HG03097 (cell line): ENCODE results near the gene SLC9A4.

Source experiments
- ATAC-seq: cut with Tn5 transposase; IDR thresholded peaks from one replicate; pipeline ENCODE4 v1.9.1; 2021; ENCODE audit not compliant: unreplicated experiment, low FRiP score

Gene SLC9A4

GRCh38 chr2:102489646-102490045 lies 16.6 kb downstream of the SLC9A4 start:
- ATAC-seq = no peak

DNA sequence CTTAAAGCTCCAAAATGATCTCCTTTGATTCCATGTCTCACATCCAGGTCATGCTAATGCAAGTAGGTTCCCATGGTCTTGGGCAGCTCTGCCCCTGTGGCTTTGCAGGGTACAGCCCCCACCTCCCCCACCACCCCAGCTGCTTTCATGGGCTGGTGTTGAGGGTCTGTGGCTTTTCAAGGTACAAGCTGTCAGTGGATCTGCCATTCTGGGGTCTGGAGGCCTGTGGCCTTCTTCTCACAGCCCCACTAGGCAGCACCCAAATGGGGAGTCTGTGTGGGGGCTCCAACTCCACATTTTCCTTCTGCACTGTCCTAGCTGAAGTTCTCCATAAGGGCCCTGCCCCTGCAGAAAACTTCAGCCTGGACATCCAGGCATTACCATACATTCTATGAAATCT lies 19.0 kb downstream of the SLC9A4 start:
- no peak for ATAC-seq

DNA sequence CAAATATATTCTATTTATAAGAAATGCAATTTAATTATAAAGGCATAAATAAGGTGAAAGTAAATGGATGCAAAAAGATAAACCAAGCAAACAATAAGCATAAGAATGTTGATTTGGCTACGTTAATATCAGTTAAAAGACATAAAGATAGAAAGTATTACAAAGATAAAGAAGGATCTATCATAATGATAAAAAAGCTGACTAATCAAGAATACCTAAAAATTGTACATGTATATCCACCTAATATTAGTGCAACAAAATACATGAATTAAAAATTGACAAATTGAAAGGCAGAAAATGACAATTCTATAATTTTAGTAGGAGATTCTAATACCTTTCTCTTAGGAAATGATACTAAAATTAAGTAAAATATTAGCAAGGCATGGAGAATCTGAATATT lies 21.5 kb downstream of the SLC9A4 start:
- ATAC-seq = no peak

- no peak for ATAC-seq
These were observed 25.4 kb downstream of the SLC9A4 start for GRCh38 chr2:102498414-102498813.

DNA sequence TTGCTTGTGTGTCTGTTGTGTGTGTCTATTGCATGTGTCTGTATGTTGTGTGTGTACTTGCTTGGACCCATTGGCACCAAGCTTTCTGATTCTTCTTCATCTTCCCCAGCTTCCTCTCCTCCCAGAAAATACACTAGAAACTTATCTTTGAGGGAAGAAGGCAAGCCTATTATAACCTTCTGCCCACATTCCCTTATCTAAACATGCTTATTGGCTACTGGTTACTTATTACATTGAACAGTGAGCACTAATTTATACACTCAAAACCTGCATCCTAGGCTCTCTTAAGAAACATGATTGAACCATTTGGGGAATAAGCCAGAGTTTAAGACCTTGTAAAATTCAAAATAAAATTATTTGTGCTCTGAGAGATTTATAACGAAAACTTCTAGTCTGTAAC lies 26.5 kb downstream of the SLC9A4 start:
- no peak for ATAC-seq

DNA sequence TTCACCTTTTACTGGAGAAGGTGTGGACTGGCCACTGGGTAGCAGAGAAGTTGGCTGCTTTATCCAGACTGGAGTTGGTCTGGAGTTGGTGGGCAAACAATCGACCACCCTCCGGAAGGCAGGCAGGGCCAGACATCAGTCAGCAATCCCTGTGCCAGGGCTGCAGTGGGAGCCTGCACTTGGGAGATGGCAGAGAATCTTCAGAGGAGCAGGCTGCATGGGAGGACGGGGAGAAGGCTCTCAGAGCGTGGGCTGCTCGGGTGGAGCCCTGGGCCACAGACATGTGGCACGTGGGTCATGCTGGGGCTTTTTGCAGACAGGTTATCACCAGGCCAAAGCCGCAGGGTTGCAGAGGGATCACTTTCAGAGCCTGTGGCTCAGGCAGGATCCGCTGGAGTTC lies 29.6 kb downstream of the SLC9A4 start:
- no peak for ATAC-seq

DNA sequence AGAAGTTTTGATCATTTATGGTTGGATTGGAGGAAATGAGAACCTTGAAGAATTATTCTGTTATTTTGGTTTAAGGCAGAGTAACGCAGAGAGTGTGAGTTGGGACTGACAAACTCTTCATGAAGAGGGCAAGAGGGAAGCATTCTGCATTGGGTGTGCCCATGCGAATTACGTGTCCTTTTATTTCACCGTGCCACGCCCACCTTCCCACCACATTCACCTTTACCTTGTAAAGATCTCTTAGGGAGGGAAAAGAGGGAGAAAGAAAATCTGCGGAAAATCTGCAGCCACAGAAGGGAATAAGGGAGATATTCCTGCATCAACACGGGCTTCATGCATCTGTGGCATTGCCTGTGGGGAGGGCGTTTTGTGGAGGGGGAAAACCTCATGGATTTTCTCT lies 31.8 kb downstream of the SLC9A4 start:
- no peak for ATAC-seq

DNA sequence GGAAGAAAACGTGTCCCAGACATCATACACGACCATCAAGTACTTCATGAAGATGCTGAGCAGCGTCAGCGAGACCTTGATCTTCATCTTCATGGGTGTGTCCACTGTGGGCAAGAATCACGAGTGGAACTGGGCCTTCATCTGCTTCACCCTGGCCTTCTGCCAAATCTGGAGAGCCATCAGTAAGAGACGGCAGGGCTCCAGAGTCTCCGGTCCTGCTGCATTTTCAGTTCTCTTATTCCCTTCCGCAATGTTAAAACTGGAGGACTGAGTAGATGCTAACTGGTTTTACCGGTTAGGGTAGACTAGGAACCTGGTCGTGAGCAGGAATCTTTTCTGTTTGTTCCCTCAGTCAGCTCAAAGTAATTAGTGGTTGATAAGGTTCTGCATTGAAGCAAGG lies 32.3 kb downstream of the SLC9A4 start:
- ATAC-seq = no peak

- ATAC-seq = no peak
These were observed 33.7 kb downstream of the SLC9A4 start for GRCh38 chr2:102506743-102507142.

DNA sequence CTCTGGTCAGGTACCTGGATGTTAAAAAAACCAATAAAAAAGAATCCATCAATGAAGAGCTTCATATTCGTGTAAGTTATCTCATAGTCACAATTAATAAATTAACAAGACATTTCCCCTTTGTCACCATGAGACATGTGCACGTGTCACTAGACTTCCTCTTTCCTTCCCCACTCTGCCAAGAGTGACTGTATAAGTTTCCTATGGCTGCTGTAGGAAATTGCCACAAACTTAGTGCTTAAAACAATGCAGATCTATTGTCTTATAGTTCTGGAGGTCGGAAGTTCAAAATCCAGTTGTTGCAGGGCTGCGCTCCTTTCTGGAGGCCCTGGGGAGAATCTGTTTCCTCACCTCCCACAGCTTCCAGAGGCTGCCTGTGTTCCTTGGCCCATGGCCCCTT lies 35.8 kb downstream of the SLC9A4 start:
- ATAC-seq = no peak

DNA sequence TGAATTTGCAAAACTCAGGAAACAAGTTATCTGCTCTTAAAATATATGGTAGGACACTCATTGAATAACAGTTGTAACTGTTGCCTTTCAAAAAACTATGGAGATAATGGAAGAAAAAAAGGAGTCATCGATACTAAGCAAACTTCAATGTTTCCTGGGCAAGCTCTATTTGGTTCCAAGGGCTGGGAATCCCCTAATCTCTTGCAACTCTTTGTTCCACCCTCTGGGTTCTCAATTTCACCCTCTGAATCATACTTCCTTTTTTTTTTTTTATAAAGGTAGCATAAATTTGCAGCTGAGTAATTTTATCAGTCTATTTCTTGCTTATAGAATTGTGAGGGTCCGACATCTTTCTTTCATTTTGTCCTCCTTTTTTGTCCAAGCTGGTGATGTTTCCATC lies 36.7 kb downstream of the SLC9A4 start:
- ATAC-seq = no peak

DNA sequence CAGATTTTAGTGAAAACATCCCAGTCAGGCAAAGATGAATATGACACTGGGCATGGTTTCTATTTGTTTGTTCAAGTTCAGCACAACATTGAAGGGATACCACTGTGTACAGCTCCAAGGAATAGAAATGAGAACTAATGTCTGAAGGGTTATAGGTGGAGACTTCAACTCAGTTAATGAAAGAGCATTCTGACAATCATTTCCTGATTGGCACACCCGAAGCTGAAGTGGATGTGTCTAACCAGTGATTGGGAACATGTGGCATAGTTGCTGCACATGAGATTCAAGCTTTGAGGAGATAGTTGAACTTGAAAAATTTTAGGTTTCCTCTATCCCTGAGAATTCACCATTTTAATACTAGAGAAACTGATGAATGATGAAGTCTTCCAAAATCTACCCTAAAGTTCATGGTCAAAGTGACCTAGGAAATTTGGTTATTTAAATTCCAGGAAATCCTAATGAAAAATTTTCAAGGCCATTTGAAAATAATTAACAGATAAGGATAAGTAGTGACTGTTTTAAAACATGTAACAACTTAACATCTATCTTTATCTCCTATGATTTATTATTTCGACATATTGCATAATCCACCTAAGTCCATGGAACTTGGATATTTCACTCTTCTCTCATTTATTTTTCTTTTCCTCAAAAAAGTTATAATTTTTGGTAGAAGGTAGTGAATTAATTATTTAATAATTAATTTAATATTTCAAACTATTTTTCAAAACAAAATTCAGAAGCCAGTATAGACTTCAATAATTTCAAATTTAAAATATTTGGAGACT lies 38.0 kb downstream of the SLC9A4 start:
- ATAC-seq = no peak

DNA sequence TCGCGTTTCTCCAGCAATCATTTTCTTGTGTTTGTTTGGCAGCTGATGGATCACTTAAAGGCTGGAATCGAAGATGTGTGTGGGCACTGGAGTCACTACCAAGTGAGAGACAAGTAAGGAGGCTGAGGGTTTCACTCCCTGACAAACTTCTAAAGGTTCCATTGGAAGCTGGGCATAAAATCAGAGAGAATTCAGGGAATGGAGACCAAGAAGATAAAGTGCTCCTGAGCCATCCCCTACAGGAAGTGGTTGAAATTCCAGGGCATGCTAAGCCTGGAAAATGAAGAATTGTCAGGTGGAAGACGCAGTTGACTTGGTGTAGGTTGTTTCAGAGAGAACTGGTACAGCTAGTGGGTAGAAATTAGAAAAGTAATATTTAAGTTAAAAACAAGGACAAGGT lies 39.1 kb downstream of the SLC9A4 start:
- ATAC-seq = no peak

- no peak for ATAC-seq
These were observed 40.4 kb downstream of the SLC9A4 start for GRCh38 chr2:102513355-102513939.

DNA sequence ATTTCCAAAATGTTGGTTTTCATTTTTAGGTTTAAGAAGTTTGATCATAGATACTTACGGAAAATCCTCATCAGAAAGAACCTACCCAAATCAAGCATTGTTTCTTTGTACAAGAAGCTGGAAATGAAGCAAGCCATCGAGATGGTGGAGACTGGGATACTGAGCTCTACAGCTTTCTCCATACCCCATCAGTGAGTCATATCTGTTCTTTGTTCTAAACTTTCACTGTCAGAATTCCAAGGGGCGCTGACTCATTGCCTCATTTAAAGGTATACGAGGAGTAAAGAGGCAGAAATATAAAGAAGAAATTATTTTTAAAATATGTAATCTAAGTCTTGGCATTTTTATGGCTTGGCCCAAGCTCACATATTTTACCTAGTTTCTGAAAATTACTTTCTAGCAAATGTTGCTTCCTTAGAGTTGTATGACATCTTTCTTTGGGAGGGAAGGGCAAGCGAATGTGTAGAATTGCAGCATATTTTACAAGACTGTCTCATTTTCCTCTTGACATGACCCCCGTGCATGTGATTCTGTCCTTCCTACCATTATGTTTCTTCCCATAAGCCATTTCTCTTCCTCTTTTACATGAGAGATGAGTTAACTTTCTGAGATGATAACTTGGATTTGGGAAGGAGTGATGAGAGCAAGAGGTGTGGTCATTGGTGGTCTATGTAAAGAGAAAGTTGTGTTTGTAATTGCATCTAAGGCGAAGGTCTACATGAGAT lies 41.2 kb downstream of the SLC9A4 start:
- ATAC-seq = no peak

GRCh38 chr2:102515851-102516250 lies 42.8 kb downstream of the SLC9A4 start:
- no peak for ATAC-seq

DNA sequence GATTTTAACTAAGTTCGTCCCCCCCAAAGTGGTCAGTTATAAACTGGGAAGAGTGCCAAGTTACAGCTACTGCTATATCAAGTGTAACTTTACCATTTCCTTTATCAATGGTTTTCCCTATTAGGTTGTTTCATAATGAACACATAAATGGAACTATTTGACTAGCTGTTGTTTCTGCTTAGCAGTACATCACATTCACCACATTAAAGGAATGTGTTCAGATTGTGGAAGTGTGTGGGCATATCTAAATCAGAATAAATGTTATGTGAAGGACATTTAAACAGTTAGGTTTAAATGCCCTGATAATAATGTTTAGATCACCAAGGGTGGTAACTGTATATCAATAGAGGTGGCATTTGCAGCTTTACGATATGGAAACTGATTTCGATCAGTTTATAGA lies 45.1 kb downstream of the SLC9A4 start:
- no peak for ATAC-seq

DNA sequence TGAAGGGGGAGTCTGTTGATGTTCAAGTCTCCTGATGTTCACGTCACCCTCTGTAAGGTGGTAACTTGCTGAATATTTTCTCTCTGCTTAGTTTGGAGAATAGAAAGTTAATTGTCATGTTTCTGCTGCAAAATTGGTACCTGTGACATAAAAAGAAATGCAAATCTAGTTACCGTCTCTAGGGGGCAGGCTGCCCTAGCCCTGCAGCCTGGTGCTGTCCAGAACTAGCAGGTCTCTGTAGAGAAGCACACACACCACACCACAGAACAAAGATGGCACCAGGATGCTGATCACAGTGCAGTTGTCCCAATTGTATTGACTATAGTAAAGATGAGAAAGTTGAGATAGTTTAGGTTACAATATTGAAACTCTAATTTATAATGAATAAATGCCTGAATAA lies 47.0 kb downstream of the SLC9A4 start:
- ATAC-seq = peak; percentile 62

DNA sequence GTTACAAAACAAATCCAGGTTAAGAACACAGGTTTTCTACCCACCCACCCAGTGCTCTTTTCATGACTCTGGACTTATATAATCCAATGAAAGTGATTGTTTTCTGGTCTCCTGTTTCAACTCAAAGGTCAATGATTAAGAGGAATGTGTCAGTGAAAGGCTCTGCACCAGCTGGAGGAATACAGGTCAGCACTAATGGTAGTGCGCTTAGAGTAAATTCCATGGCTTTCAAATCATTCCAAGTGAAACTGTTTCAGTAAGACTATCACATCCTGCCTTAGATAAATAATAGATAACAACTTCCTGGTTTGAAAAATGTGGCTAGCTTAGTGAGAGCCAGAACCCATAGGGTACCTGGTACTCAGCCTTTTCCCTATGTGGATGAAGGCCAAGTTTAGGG lies 47.8 kb downstream of the SLC9A4 start:
- ATAC-seq = no peak

- no peak for ATAC-seq
These were observed 49.1 kb downstream of the SLC9A4 start for GRCh38 chr2:102522162-102522561.

DNA sequence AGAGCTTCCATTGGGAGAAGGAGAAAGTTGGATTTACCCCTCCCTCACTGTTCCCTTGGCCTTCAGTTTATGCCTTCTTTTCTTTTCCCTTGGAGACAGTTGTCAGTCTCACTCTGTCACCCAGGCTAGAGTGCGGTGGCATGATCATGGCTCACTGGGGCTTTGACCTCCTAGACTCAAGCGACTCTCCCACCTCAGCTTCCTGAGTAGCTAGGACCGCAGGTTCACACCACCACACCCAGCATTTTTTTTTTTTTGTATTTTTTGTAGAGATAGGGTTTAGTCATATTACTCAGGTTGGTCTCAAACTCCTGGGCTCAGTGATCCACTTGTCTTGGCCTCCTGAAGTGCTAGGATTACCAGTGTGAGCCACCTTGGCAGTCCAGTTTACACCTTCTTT lies 49.9 kb downstream of the SLC9A4 start:
- no peak for ATAC-seq

DNA sequence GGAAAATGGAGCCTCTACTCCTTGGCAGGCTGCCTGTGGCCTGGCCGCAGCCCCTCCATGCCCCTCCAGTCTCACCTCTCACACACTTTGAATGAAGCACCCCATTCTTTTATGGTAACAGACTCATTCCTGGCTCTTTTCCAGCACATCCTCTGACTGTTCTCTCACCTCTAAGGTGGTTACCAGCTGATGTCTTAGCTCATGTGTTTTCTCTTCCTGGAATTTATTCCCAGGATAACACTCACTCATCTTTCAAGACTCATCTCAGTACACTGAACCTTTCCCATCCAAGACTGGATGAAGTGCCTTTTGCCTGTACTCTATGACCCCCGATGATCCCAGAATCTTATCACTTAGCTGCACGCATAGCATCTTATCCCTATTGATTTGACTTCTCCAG lies 50.6 kb downstream of the SLC9A4 start:
- no peak for ATAC-seq
